HepG2 (cell line): ENCODE measurements around the gene INSRR.

Source experiments
- CTCF ChIP-seq: sonication (generic); formaldehyde crosslinking; IDR thresholded peaks from 2 replicates; pipeline ENCODE4 v1.5.0; 2020; ENCODE audit warnings: mild to moderate bottlenecking, missing genetic modification reagents, moderate library complexity
- SATB2 ChIP-seq: sonication (generic); formaldehyde crosslinking; IDR thresholded peaks from 2 replicates; pipeline ENCODE4 v1.5.0; 2020; ENCODE audit warnings: missing genetic modification reagents
- TF ChIP-seq, protein P1 (sequence below), 2 experiments: IDR thresholded peaks; 2 replicates each; pipeline ENCODE4 v1.6.1; 2011 to 2012; ENCODE audit warnings: low read length in 2 of 2, borderline replicate concordance in 1 of 2, low read depth in 1 of 2, mild to moderate bottlenecking in 1 of 2, moderate library complexity in 1 of 2

DNA sequence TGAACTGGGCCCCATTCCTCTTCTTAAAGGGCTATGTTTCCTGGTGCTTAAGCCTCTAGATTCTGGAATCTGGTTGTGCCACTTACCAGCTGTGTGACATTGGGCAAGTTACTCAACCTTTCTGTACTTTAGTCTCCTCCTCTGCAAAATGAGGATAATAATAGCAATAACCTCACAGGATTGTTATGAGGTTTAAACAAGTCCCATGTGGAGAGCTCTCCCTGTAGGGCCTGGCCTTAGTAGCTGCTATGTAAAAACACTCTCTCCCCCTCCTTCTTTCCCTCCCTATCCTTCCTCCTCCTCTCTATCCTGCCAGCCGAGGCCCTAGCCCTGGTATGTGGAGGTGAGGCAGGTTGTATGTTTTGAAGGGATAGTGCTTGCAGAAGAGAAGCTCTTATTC lies 26.4 kb upstream of the INSRR start:
- TF ChIP-seq, protein P1, sequence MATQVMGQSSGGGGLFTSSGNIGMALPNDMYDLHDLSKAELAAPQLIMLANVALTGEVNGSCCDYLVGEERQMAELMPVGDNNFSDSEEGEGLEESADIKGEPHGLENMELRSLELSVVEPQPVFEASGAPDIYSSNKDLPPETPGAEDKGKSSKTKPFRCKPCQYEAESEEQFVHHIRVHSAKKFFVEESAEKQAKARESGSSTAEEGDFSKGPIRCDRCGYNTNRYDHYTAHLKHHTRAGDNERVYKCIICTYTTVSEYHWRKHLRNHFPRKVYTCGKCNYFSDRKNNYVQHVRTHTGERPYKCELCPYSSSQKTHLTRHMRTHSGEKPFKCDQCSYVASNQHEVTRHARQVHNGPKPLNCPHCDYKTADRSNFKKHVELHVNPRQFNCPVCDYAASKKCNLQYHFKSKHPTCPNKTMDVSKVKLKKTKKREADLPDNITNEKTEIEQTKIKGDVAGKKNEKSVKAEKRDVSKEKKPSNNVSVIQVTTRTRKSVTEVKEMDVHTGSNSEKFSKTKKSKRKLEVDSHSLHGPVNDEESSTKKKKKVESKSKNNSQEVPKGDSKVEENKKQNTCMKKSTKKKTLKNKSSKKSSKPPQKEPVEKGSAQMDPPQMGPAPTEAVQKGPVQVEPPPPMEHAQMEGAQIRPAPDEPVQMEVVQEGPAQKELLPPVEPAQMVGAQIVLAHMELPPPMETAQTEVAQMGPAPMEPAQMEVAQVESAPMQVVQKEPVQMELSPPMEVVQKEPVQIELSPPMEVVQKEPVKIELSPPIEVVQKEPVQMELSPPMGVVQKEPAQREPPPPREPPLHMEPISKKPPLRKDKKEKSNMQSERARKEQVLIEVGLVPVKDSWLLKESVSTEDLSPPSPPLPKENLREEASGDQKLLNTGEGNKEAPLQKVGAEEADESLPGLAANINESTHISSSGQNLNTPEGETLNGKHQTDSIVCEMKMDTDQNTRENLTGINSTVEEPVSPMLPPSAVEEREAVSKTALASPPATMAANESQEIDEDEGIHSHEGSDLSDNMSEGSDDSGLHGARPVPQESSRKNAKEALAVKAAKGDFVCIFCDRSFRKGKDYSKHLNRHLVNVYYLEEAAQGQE (IDR thresholded peaks at IDR 0.05; ENCODE audit: borderline replicate concordance in 1 of 2, low read depth in 1 of 2, low read length in 2 of 2) = no peak
- TF ChIP-seq SATB2 (CRISPR knock-in tag) (no peak), CTCF (CRISPR knock-in tag) (no peak)
